ENCODE data around the gene ASB6. TPM values are rescaled to one million over a fixed set of nuclear protein-coding genes. Genes with fewer than 3 reads are reported as not detected.

ASB6 gene
- total RNA-seq, 6 donors from 2014 or later: 15.4 to 51.3 (median 21.9) TPM

- no peak for TF ChIP-seq POLR2AphosphoS5 (IDR thresholded peaks at IDR 0.05)
- no peak for TF ChIP-seq CTCF (IDR thresholded peaks at IDR 0.05)
- TF ChIP-seq POLR2A (IDR thresholded peaks at IDR 0.05): no peak
- no peak for TF ChIP-seq EP300 (IDR thresholded peaks at IDR 0.05)
- DNase-seq (no peak), ATAC-seq (ENCODE audit: low FRiP score in 2 of 2) (no peak)
- Histone ChIP-seq H3K27me3 (no peaks in the 10 kb centered on the region), H3K4me1 (peaks cover under 1 to 2% (median 1%) of the 10 kb centered on the region in 4 donors), H3K9me3 (no peaks in the 10 kb centered on the region), H3K27ac (no peak overlapping the region), H3K4me3 (no peak overlapping the region), H3K36me3 (no peaks in the 10 kb centered on the region)
- 84 to 86% methylated on average over 10 of the region's 10 CpGs for WGBS, 2 donors
These were observed 5.7 kb upstream of the ASB6 start for GRCh38 chr9:129647635-129648034.

GRCh38 chr9:129646654-129647053, 4.7 kb upstream of the ASB6 start:
- TF ChIP-seq POLR2AphosphoS5 (IDR thresholded peaks at IDR 0.05) (no peak), CTCF (IDR thresholded peaks at IDR 0.05) (no peak)
- DNase-seq (no peak), ATAC-seq (ENCODE audit: low FRiP score in 2 of 2) (no peak)
- Histone ChIP-seq H3K4me3 (no peak overlapping the region), H3K4me1 (peaks cover 3 to 5% (median 4%) of the 10 kb centered on the region in 4 donors), H3K27ac (no peak overlapping the region), H3K36me3 (no peaks in the 10 kb centered on the region), H3K9me3 (no peaks in the 10 kb centered on the region), H3K27me3 (no peaks in the 10 kb centered on the region)
- 82 to 89% methylated on average over 7 of the region's 7 CpGs for WGBS, 2 donors

- ATAC-seq (ENCODE audit: low FRiP score in 2 of 2) (no peak), DNase-seq (no peak)
- no peak overlapping the region for H3K4me3 ChIP-seq
- H3K27me3 ChIP-seq: no peaks in the 10 kb centered on the region
- no peaks in the 10 kb centered on the region for H3K9me3 ChIP-seq
- 64 to 80% methylated on average over 5 to 12 of the region's 12 CpGs for WGBS, 2 donors
- TF ChIP-seq POLR2AphosphoS5 (IDR thresholded peaks at IDR 0.05) (no peak), CTCF (IDR thresholded peaks at IDR 0.05) (no peak), POLR2A (IDR thresholded peaks at IDR 0.05) (no peak), EP300 (IDR thresholded peaks at IDR 0.05) (no peak)
- no peaks in the 10 kb centered on the region for H3K36me3 ChIP-seq
- H3K4me1 ChIP-seq: peaks cover 3 to 9% (median 7%) of the 10 kb centered on the region in 4 donors
- H3K27ac ChIP-seq: no peak overlapping the region
These were observed 4.3 kb upstream of the ASB6 start for GRCh38 chr9:129646252-129646651.

- Histone ChIP-seq H3K36me3 (no peaks in the 10 kb centered on the region), H3K27me3 (no peaks in the 10 kb centered on the region), H3K4me1 (peaks cover 17 to 23% (median 20%) of the 10 kb centered on the region in 4 donors), H3K4me3 (no peak overlapping the region), H3K27ac (no peak overlapping the region), H3K9me3 (no peaks in the 10 kb centered on the region)
- DNase-seq (no peak), ATAC-seq (ENCODE audit: low FRiP score in 2 of 2) (no peak)
- 77 to 81% methylated on average over 10 to 14 of the region's 17 CpGs for WGBS, 2 donors
- TF ChIP-seq POLR2A (IDR thresholded peaks at IDR 0.05) (no peak), EP300 (IDR thresholded peaks at IDR 0.05) (no peak), CTCF (IDR thresholded peaks at IDR 0.05) (no peak), POLR2AphosphoS5 (IDR thresholded peaks at IDR 0.05) (no peak)
These were observed 3.0 kb upstream of the ASB6 start for GRCh38 chr9:129644902-129645301.

- peaks cover 0 to 2% (median under 1%) of the 10 kb centered on the region in 4 donors for H3K36me3 ChIP-seq
- ATAC-seq (ENCODE audit: low FRiP score in 2 of 2) (no peak), DNase-seq (no peak)
- no peak overlapping the region for H3K4me3 ChIP-seq
- H3K27me3 ChIP-seq: no peaks in the 10 kb centered on the region
- WGBS, 2 donors: 71 to 79% methylated on average over 11 of the region's 11 CpGs
- H3K9me3 ChIP-seq: no peaks in the 10 kb centered on the region
- no peak overlapping the region for H3K27ac ChIP-seq
- peaks cover 20 to 28% (median 23%) of the 10 kb centered on the region in 4 donors for H3K4me1 ChIP-seq
- TF ChIP-seq POLR2A (IDR thresholded peaks at IDR 0.05) (no peak), POLR2AphosphoS5 (IDR thresholded peaks at IDR 0.05) (no peak), EP300 (IDR thresholded peaks at IDR 0.05) (no peak), CTCF (IDR thresholded peaks at IDR 0.05) (no peak)
These were observed 2.4 kb upstream of the ASB6 start for GRCh38 chr9:129644365-129644764.
